H9 (cell line): ENCODE results near the gene TMTC1. TPM values are rescaled to one million over a fixed set of nuclear protein-coding genes. Genes with fewer than 3 reads are reported as not detected.

Experiments used
- DNase-seq: peaks from one replicate; pipeline ENCODE4 v3.0.0-alpha.2; 2017
- H2AFZ ChIP-seq: one replicate; pipeline ENCODE4 v1.6.1; 2013; ENCODE audit warnings: mild to moderate bottlenecking, low read length, control low read depth, moderate library complexity
- H2AK5ac ChIP-seq: 2 replicates; pipeline ENCODE4 v1.6.1; 2013; ENCODE audit warnings: low read length, control low read depth, mixed read lengths; ENCODE audit not compliant: insufficient read length
- H2BK120ac ChIP-seq: one replicate; pipeline ENCODE4 v1.6.1; 2013; ENCODE audit warnings: low read depth, mild to moderate bottlenecking, low read length, control low read depth, inconsistent platforms; ENCODE audit not compliant: poor library complexity, severe bottlenecking
- H2BK12ac ChIP-seq: 2 replicates; pipeline ENCODE4 v1.6.1; 2013; ENCODE audit warnings: low read length, control low read depth, mixed read lengths, low read depth; ENCODE audit not compliant: insufficient read length
- H2BK15ac ChIP-seq: 2 replicates; pipeline ENCODE4 v1.6.1; 2013; ENCODE audit warnings: low read depth, low read length, control low read depth
- H2BK20ac ChIP-seq: one replicate; pipeline ENCODE4 v1.6.1; 2013; ENCODE audit warnings: low read depth, mild to moderate bottlenecking, low read length, control low read depth, inconsistent platforms; ENCODE audit not compliant: poor library complexity, severe bottlenecking
- H2BK5ac ChIP-seq: 2 replicates; pipeline ENCODE4 v1.6.1; 2013; ENCODE audit warnings: low read length, control low read depth, mixed read lengths; ENCODE audit not compliant: insufficient read length
- H3K14ac ChIP-seq: 2 replicates; pipeline ENCODE4 v1.6.1; 2013; ENCODE audit warnings: low read length, control low read depth; ENCODE audit not compliant: insufficient read depth
- H3K18ac ChIP-seq: 2 replicates; pipeline ENCODE4 v1.6.1; 2013; ENCODE audit warnings: low read depth, mild to moderate bottlenecking, mixed read lengths, low read length, control low read depth; ENCODE audit not compliant: insufficient read length
- H3K23ac ChIP-seq: 2 replicates; pipeline ENCODE4 v1.6.1; 2013; ENCODE audit warnings: low read length, control low read depth, mixed read lengths, low read depth; ENCODE audit not compliant: insufficient read length
- H3K23me2 ChIP-seq: 2 replicates; pipeline ENCODE4 v1.6.1; 2013; ENCODE audit warnings: low read depth, mild to moderate bottlenecking, mixed read lengths, low read length, control low read depth; ENCODE audit not compliant: insufficient read length, poor library complexity, severe bottlenecking
- H3K27ac ChIP-seq: 2 replicates; pipeline ENCODE4 v1.5.1; 2013; ENCODE audit warnings: low read length, control low read depth, mixed read lengths, low read depth; ENCODE audit not compliant: insufficient read length
- H3K27me3 ChIP-seq: 2 replicates; pipeline ENCODE4 v1.6.1; 2013; ENCODE audit warnings: low read length, control low read depth, inconsistent platforms; ENCODE audit not compliant: insufficient read depth
- H3K4ac ChIP-seq: 2 replicates; pipeline ENCODE4 v1.6.1; 2013; ENCODE audit warnings: low read depth, mild to moderate bottlenecking, control low read depth, inconsistent platforms, low read length, moderate library complexity
- H3K4me1 ChIP-seq: 2 replicates; pipeline ENCODE4 v1.6.1; 2013; ENCODE audit warnings: low read length, control low read depth, inconsistent platforms; ENCODE audit not compliant: insufficient read depth
- H3K4me2 ChIP-seq: 2 replicates; pipeline ENCODE4 v1.6.1; 2013; ENCODE audit warnings: low read length, control low read depth, mixed read lengths; ENCODE audit not compliant: insufficient read length, insufficient read depth
- H3K56ac ChIP-seq: 2 replicates; pipeline ENCODE4 v1.6.1; 2013; ENCODE audit warnings: low read depth, mild to moderate bottlenecking, mixed read lengths, low read length, control low read depth; ENCODE audit not compliant: insufficient read length
- H3K79me1 ChIP-seq: 2 replicates; pipeline ENCODE4 v1.6.1; 2013; ENCODE audit warnings: low read depth, mild to moderate bottlenecking, moderate library complexity, low read length, control low read depth, inconsistent platforms; ENCODE audit not compliant: insufficient read depth, poor library complexity, severe bottlenecking
- H3K79me2 ChIP-seq: 2 replicates; pipeline ENCODE4 v1.6.1; 2013; ENCODE audit warnings: low read length, control low read depth, inconsistent platforms; ENCODE audit not compliant: insufficient read depth
- H3K9ac ChIP-seq: 2 replicates; pipeline ENCODE4 v1.6.1; 2013; ENCODE audit warnings: low read length, control low read depth, mixed read lengths; ENCODE audit not compliant: insufficient read length; ENCODE audit errors: extremely low read depth
- H3K9me3 ChIP-seq: one replicate; pipeline ENCODE4 v1.6.1; 2013; ENCODE audit warnings: low read depth, low read length, inconsistent platforms; ENCODE audit not compliant: control insufficient read depth
- H3T11ph ChIP-seq: one replicate; pipeline ENCODE4 v1.6.1; 2013; ENCODE audit warnings: mild to moderate bottlenecking, low read length, control low read depth, inconsistent platforms
- H4K20me1 ChIP-seq: one replicate; pipeline ENCODE4 v1.6.1; 2013; ENCODE audit not compliant: control insufficient read depth, insufficient read length, insufficient read depth
- H4K5ac ChIP-seq: 2 replicates; pipeline ENCODE4 v1.6.1; 2013; ENCODE audit warnings: low read depth, mild to moderate bottlenecking, mixed read lengths, low read length, control low read depth; ENCODE audit not compliant: insufficient read length
- H4K8ac ChIP-seq: replicated peaks from 2 replicates; pipeline ENCODE4 v1.6.1; 2013; ENCODE audit warnings: low read length, control low read depth, mixed read lengths, low read depth; ENCODE audit not compliant: insufficient read length
- H4K91ac ChIP-seq: 2 replicates; pipeline ENCODE4 v1.6.1; 2013; ENCODE audit warnings: low read depth, mild to moderate bottlenecking, moderate library complexity, mixed read lengths, low read length, control low read depth; ENCODE audit not compliant: insufficient read length
- H3K27ac Mint-ChIP-seq, 3 experiments: 2 replicates in 2 of 3; 3 replicates in 1 of 3; pipeline ENCODE4 v1.8.0; 2020 to 2021; ENCODE audit warnings: mixed read lengths in 3 of 3, mild to moderate bottlenecking in 1 of 3, moderate library complexity in 1 of 3
- H3K27me3 Mint-ChIP-seq: 2 replicates; pipeline ENCODE4 v1.8.0; 2021; ENCODE audit warnings: low read depth, mild to moderate bottlenecking, moderate library complexity, mixed read lengths
- H3K36me3 Mint-ChIP-seq, 3 experiments: 2 replicates in 2 of 3; 3 replicates in 1 of 3; pipeline ENCODE4 v1.8.0; 2020 to 2021; ENCODE audit warnings: low read depth in 3 of 3, mixed read lengths in 3 of 3; ENCODE audit not compliant: insufficient read depth in 1 of 3
- H3K4me1 Mint-ChIP-seq, 2 experiments: 2 replicates each; pipeline ENCODE4 v1.8.0; 2020; ENCODE audit warnings: mixed read lengths in 2 of 2
- H3K4me3 Mint-ChIP-seq, 2 experiments: 2 replicates in 1 of 2; 3 replicates in 1 of 2; pipeline ENCODE4 v1.8.0; 2020 to 2021; ENCODE audit warnings: mild to moderate bottlenecking in 2 of 2, mixed read lengths in 2 of 2, moderate library complexity in 1 of 2
- H3K9me3 Mint-ChIP-seq, 2 experiments: 2 replicates in 1 of 2; 3 replicates in 1 of 2; pipeline ENCODE4 v1.8.0; 2020; ENCODE audit warnings: mild to moderate bottlenecking in 2 of 2, mixed read lengths in 2 of 2, moderate library complexity in 1 of 2
- CTCF ChIP-seq: fragments of 200-600 bp; sonication (generic); conservative IDR thresholded peaks from 3 replicates; pipeline ENCODE4 v1.8.0; 2021; ENCODE audit warnings: antibody characterized with exemption, mild to moderate bottlenecking
- WGBS: extraction: QIAGEN DNeasy Blood & Tissue Kit; methylation state at CpG from one replicate; pipeline ENCODE4 v1.1.7; 2013; ENCODE audit warnings: missing lambda C conversion rate, low lambda C conversion rate, mixed read lengths; ENCODE audit not compliant: insufficient read length; ENCODE audit errors: extremely low coverage; 5-methylcytosine and 5-hydroxymethylcytosine counted together
- total RNA-seq: library from RNA; stranded (reverse); gene quantifications from 2 replicates; pipeline ENCODE4 v1.2.1, GENCODE V29; 2021

The TMTC1 gene
- total RNA-seq, 1 experiment from 2014 or later: 16.1 TPM

GRCh38 chr12:29771165-29771564, 12.6 kb downstream of the TMTC1 start:
- Histone ChIP-seq H3K23me2 (no peaks in the 10 kb centered on the region), H2BK15ac (no peak overlapping the region), H2AK5ac (no peak overlapping the region), H3K56ac (no peak overlapping the region), H2AFZ (no peak overlapping the region), H2BK20ac (no peak overlapping the region), H3K14ac (no peak overlapping the region), H3K27ac (no peak overlapping the region), H3K79me2 (peaks cover 5% of the 10 kb centered on the region; the same call in 1 of the 2 replicates), H3K4me2 (no peak overlapping the region), H3K27me3 (no peaks in the 10 kb centered on the region), H3T11ph (no peak overlapping the region), H4K5ac (no peak overlapping the region), H3K79me1 (peaks cover 11% of the 10 kb centered on the region), H3K4ac (no peak overlapping the region), H4K20me1 (no peaks in the 10 kb centered on the region), H4K91ac (no peak overlapping the region), H3K9ac (no peak overlapping the region), H3K23ac (no peak overlapping the region), H3K9me3 (peaks cover 12% of the 10 kb centered on the region), H3K4me1 (no peaks in the 10 kb centered on the region), H4K8ac (no peak overlapping the region), H2BK120ac (no peak overlapping the region), H2BK5ac (no peak overlapping the region), H3K18ac (no peak overlapping the region), H2BK12ac (no peak overlapping the region)
- DNase-seq: no peak
- Mint-ChIP-seq H3K27ac (peak overlapping the region in 1 of 3 experiments; percentile 41; a peak in 1 of 7 replicates), H3K4me1 (peaks cover 12 to 15% of the 10 kb centered on the region in 2 experiments), H3K27me3 (no peaks in the 10 kb centered on the region), H3K36me3 (peaks cover 18 to 29% (median 23%) of the 10 kb centered on the region in 3 experiments), H3K4me3 (no peak overlapping the region), H3K9me3 (peaks cover 18 to 21% of the 10 kb centered on the region in 2 experiments)
- TF ChIP-seq CTCF: no peak
- no CpG with 5 or more reads among the region's 3 CpGs for WGBS
